Measurements from ENCODE around the gene SLC45A3. TPM values are rescaled to one million over a fixed set of nuclear protein-coding genes. Genes with fewer than 3 reads are reported as not detected.

Gene SLC45A3
- total RNA-seq, 1 donor: 1.1 TPM

GRCh38 chr1:205633421-205633976 is 46.8 kb downstream of the SLC45A3 start:
- H3K4me2 ChIP-seq (ENCODE audit: insufficient read depth, low read length): peak overlapping the region; percentile 12

GRCh38 chr1:205632669-205633169 is 47.6 kb downstream of the SLC45A3 start:
- DNase-seq (ENCODE audit: insufficient read length, low spot score, missing footprints): no peak
- Histone ChIP-seq H3K27ac (ENCODE audit: low read depth, low read length) (peak overlapping the region; percentile 87), H3K27me3 (ENCODE audit: insufficient read depth, low read length) (peaks cover 5% of the 10 kb centered on the region), H3K9me3 (ENCODE audit: low read depth, low read length) (no peaks in the 10 kb centered on the region), H3K4me3 (ENCODE audit: insufficient read depth, low read length) (peak overlapping the region; percentile 86), H2AFZ (ENCODE audit: low read length) (peak overlapping the region; percentile 94), H3K79me2 (ENCODE audit: insufficient read depth, low read length) (peaks cover 34% of the 10 kb centered on the region), H3K4me2 (ENCODE audit: insufficient read depth, low read length) (peak overlapping the region; percentile 95), H3K4me1 (ENCODE audit: insufficient read depth, low read length) (peaks cover 30% of the 10 kb centered on the region), H3K36me3 (ENCODE audit: insufficient read depth, low read length) (no peaks in the 10 kb centered on the region), H4K20me1 (ENCODE audit: insufficient read depth, low read length) (no peaks in the 10 kb centered on the region)
- TF ChIP-seq, protein P1, sequence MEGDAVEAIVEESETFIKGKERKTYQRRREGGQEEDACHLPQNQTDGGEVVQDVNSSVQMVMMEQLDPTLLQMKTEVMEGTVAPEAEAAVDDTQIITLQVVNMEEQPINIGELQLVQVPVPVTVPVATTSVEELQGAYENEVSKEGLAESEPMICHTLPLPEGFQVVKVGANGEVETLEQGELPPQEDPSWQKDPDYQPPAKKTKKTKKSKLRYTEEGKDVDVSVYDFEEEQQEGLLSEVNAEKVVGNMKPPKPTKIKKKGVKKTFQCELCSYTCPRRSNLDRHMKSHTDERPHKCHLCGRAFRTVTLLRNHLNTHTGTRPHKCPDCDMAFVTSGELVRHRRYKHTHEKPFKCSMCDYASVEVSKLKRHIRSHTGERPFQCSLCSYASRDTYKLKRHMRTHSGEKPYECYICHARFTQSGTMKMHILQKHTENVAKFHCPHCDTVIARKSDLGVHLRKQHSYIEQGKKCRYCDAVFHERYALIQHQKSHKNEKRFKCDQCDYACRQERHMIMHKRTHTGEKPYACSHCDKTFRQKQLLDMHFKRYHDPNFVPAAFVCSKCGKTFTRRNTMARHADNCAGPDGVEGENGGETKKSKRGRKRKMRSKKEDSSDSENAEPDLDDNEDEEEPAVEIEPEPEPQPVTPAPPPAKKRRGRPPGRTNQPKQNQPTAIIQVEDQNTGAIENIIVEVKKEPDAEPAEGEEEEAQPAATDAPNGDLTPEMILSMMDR (IDR thresholded peaks at IDR 0.05; ENCODE audit: extremely low read depth, low read depth, low read length): no peak

More at GRCh38 chr1:205633421-205633976, 46.8 kb downstream of the SLC45A3 start:
- H2AFZ ChIP-seq (ENCODE audit: low read length): no peak overlapping the region
- DNase-seq (ENCODE audit: insufficient read length, low spot score, missing footprints): peak; percentile 89
- TF ChIP-seq, protein P1 (IDR thresholded peaks at IDR 0.05; ENCODE audit: extremely low read depth, low read depth, low read length): no peak
- no peak overlapping the region for H3K4me3 ChIP-seq (ENCODE audit: insufficient read depth, low read length)
- H3K36me3 ChIP-seq (ENCODE audit: insufficient read depth, low read length): no peaks in the 10 kb centered on the region
- no peaks in the 10 kb centered on the region for H3K9me3 ChIP-seq (ENCODE audit: low read depth, low read length)
- no peaks in the 10 kb centered on the region for H4K20me1 ChIP-seq (ENCODE audit: insufficient read depth, low read length)
- peaks cover 26% of the 10 kb centered on the region for H3K79me2 ChIP-seq (ENCODE audit: insufficient read depth, low read length)
- peaks cover 30% of the 10 kb centered on the region for H3K4me1 ChIP-seq (ENCODE audit: insufficient read depth, low read length)
- no peak overlapping the region for H3K27ac ChIP-seq (ENCODE audit: low read depth, low read length)
- H3K27me3 ChIP-seq (ENCODE audit: insufficient read depth, low read length): peaks cover 5% of the 10 kb centered on the region

DNA sequence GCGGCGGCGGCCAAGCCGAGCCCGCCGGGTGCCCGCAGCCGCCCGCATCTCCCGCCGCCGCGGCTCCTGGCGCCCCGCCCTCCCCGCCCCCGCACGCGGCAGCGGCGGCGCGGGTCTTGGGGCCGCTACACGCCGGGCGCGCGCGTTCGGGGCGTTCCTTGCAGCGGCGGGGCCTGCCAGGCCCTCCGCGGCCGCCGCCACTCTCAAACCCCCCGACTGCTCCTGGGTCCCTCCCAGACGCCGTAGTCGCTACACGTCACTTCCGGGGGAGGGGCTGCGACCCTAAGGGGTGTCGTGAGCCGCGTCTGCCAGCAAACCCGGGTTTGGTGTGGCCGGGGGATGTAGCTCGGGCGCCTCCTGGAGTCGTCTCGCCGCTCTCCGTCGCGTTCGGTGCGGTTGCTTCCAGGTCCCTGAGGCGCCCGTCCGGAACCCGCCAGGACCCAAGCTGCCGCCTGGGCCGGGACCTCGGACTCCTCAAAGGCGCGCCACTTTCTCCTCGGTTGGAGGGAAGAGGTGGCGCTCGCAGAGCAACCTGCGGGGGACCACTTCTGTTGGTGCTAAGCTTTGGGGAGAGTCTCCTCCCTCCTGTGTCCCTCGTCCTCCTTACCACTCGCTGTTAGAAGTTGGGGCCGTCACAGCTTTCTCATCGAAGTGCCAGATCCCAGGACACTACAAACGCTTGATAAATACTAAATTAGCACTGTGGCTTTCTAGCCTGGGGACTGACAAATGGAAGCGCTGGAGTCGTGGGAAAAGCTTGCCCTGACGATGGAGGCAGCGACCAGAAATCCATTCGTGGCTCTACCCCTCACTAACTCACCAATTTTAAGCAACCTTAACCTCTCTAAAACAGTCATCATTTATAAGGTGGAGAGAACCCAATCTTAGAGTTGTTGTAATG is 48.3 kb downstream of the SLC45A3 start, which contains the start of gene ELK4:
Gene ELK4 (minus strand): TSS at position 244 of the 901 bp plus-strand sequence. CDS start 8,129 bp downstream, outside the sequence.
- DNase-seq (ENCODE audit: insufficient read length, low spot score, missing footprints): peak; percentile 98
- Histone ChIP-seq H3K4me2 (ENCODE audit: insufficient read depth, low read length) (peak within 1 kb of the TSS; percentile 95), H3K79me2 (ENCODE audit: insufficient read depth, low read length) (peaks cover 38% of the 10 kb centered on the region), H3K27ac (ENCODE audit: low read depth, low read length) (peak within 1 kb of the TSS; percentile 87), H3K4me3 (ENCODE audit: insufficient read depth, low read length) (peak within 1 kb of the TSS; percentile 86), H2AFZ (ENCODE audit: low read length) (peak within 1 kb of the TSS; percentile 94), H3K9me3 (ENCODE audit: low read depth, low read length) (no peaks in the 10 kb centered on the region), H4K20me1 (ENCODE audit: insufficient read depth, low read length) (no peaks in the 10 kb centered on the region), H3K27me3 (ENCODE audit: insufficient read depth, low read length) (peaks cover 2% of the 10 kb centered on the region), H3K4me1 (ENCODE audit: insufficient read depth, low read length) (peaks cover 27% of the 10 kb centered on the region), H3K36me3 (ENCODE audit: insufficient read depth, low read length) (no peaks in the 10 kb centered on the region)
- TF ChIP-seq, protein P1 (IDR thresholded peaks at IDR 0.05; ENCODE audit: extremely low read depth, low read depth, low read length): peak; percentile 51

All from osteoblast (primary cell).